K562 (cell line): ENCODE results near the gene PLEKHG3. TPM values are rescaled to one million over a fixed set of nuclear protein-coding genes. Genes with fewer than 3 reads are reported as not detected.

Source experiments
- ATAC-seq: fragments of 200-7000 bp; cut with Tn5 transposase; 3 replicates; pipeline ENCODE4 v1.9.1; 2020; ENCODE audit warnings: moderate library complexity
- BruUV-seq: library from RNA; stranded (reverse); fragments of 400-500 nt; replicated peaks from 2 replicates; lab custom pipeline; 2021; lab: Mats Ljungman, UMichigan
- CTCF ChIA-PET: fragments of 300-600 bp; formaldehyde crosslinking; extraction: SDS; loops from one replicate; lab custom pipeline; 2021; ENCODE audit warnings: low intra/inter-chr PET ratio; lab: Yijun Ruan, JAX
- POLR2A ChIA-PET: fragments of 300-600, 350-650 bp; sonication (Branson Sonifier 250); formaldehyde crosslinking; extraction: SDS; loops from one replicate; lab custom pipeline; 2021; ENCODE audit warnings: antibody characterized with exemption, inconsistent platforms; lab: Yijun Ruan, JAX
- DNase-seq, 4 experiments: peaks; one replicate each; pipeline versions ENCODE4 v3.0.0 to v3.0.0-alpha.2; 2011 to 2018; ENCODE audit warnings: low spot score in 3 of 4, mixed read lengths in 3 of 4; ENCODE audit errors: extremely low read depth in 1 of 4
- FAIRE-seq: peaks from 2 replicates; lab custom pipeline; 2011; peaks lifted over from hg19 to GRCh38; lab: Jason Lieb, UNC
- H2AFZ ChIP-seq: 2 replicates; pipeline ENCODE4 v1.6.0; 2011; ENCODE audit warnings: low read depth, low read length, control low read depth, inconsistent platforms
- H3K27ac ChIP-seq: fragments of 200-600 bp; 3 replicates; pipeline ENCODE4 v1.8.0; 2011; ENCODE audit warnings: low read depth, mild to moderate bottlenecking, control low read depth, inconsistent platforms, low read length, moderate library complexity, mixed read lengths; ENCODE audit errors: extremely low read depth
- H3K27me3 ChIP-seq, 2 experiments: fragments of 300-600 bp in 1 of 2; 2 replicates in 1 of 2; 3 replicates in 1 of 2; pipeline versions ENCODE4 v1.6.0 to v1.8.0; 2011; ENCODE audit warnings: inconsistent platforms in 2 of 2, low read length in 2 of 2, mild to moderate bottlenecking in 1 of 2, mixed read lengths in 1 of 2, moderate library complexity in 1 of 2; ENCODE audit not compliant: control insufficient read depth in 2 of 2, insufficient read depth in 2 of 2
- H3K36me3 ChIP-seq: fragments of 300-600 bp; 3 replicates; pipeline ENCODE4 v1.8.0; 2011; ENCODE audit warnings: mild to moderate bottlenecking, low read length, inconsistent platforms; ENCODE audit not compliant: control insufficient read depth, insufficient read depth
- H3K4me1 ChIP-seq, 2 experiments: fragments of 200-600 bp in 1 of 2; replicated peaks in 1 of 2; 2 replicates in 1 of 2; 3 replicates in 1 of 2; pipeline versions ENCODE4 v1.5.1 to v1.8.0; 2011; ENCODE audit warnings: inconsistent platforms in 2 of 2, low read length in 2 of 2, mild to moderate bottlenecking in 1 of 2, mixed read lengths in 1 of 2, moderate library complexity in 1 of 2; ENCODE audit not compliant: control insufficient read depth in 2 of 2, insufficient read depth in 2 of 2
- H3K4me2 ChIP-seq: 2 replicates; pipeline ENCODE4 v1.6.1; 2011; ENCODE audit warnings: low read length, control low read depth, inconsistent platforms, mixed read lengths; ENCODE audit not compliant: insufficient read depth
- H3K4me3 ChIP-seq: fragments of 200-600 bp; sonication (generic), shearing (Covaris generic); 2 replicates; pipeline ENCODE4 v1.5.1; 2016; ENCODE audit warnings: control low read depth, inconsistent platforms
- H3K79me2 ChIP-seq: fragments of 200-600 bp; 3 replicates; pipeline ENCODE4 v1.8.0; 2011; ENCODE audit warnings: low read length, inconsistent platforms; ENCODE audit not compliant: control insufficient read depth, insufficient read depth
- H3K9ac ChIP-seq, 2 experiments: 2 replicates each; pipeline versions ENCODE4 v1.6.0 to v1.6.1; 2011; ENCODE audit warnings: low read depth in 2 of 2, low read length in 2 of 2, control low read depth in 1 of 2, inconsistent platforms in 1 of 2, mild to moderate bottlenecking in 1 of 2, mixed read lengths in 1 of 2; ENCODE audit not compliant: insufficient read depth in 1 of 2
- H3K9me1 ChIP-seq: one replicate; pipeline ENCODE4 v1.6.0; 2011; ENCODE audit warnings: inconsistent platforms, mild to moderate bottlenecking, low read length, moderate library complexity; ENCODE audit not compliant: control insufficient read depth, insufficient read depth
- H3K9me3 ChIP-seq: replicated peaks from 2 replicates; pipeline ENCODE4 v1.5.1; 2011; ENCODE audit warnings: low read depth, low read length, inconsistent platforms; ENCODE audit not compliant: control insufficient read depth, insufficient read depth
- H4K20me1 ChIP-seq: replicated peaks from 2 replicates; pipeline ENCODE4 v1.6.1; 2011; ENCODE audit warnings: low read length, inconsistent platforms, mixed read lengths; ENCODE audit not compliant: control insufficient read depth, insufficient read depth
- CBX2 ChIP-seq: fragments of 200-600 bp; sonication (generic); IDR thresholded peaks from one replicate; pipeline ENCODE4 v1.6.1; 2012; ENCODE audit warnings: mild to moderate bottlenecking, low read length, inconsistent platforms; ENCODE audit not compliant: insufficient read depth, poor library complexity, severe bottlenecking
- CXXC5 ChIP-seq: fragments of 250-450 bp; sonication (Bioruptor Pico); IDR thresholded peaks from 2 replicates; pipeline ENCODE4 v1.8.0; 2022; ENCODE audit warnings: inconsistent platforms, mild to moderate bottlenecking, moderate library complexity
- ILK ChIP-seq: fragments of 450-650 bp; IDR thresholded peaks from 2 replicates; pipeline ENCODE4 v1.6.1; 2016; ENCODE audit warnings: missing genetic modification characterization, low read depth, mild to moderate bottlenecking, missing compliant biosample characterization, moderate library complexity, borderline replicate concordance
- LEF1 ChIP-seq: fragments of 450-650 bp; IDR thresholded peaks from 2 replicates; pipeline ENCODE4 v1.6.1; 2016; ENCODE audit warnings: mild to moderate bottlenecking
- POLR2AphosphoS5 ChIP-seq: IDR thresholded peaks from 2 replicates; pipeline ENCODE4 v1.6.1; 2011; ENCODE audit warnings: mild to moderate bottlenecking, low read depth, low read length, moderate library complexity; ENCODE audit not compliant: control insufficient read depth, insufficient read depth
- PRPF4 ChIP-seq: fragments of 200-400 bp; formaldehyde crosslinking; IDR thresholded peaks from one replicate; pipeline ENCODE4 v1.6.1; 2017; ENCODE audit warnings: low read length, low read depth, mild to moderate bottlenecking; ENCODE audit not compliant: insufficient read depth, poor library complexity, severe bottlenecking
- ZBTB2 ChIP-seq: fragments of 450-650 bp; IDR thresholded peaks from 2 replicates; pipeline ENCODE4 v1.6.1; 2016; ENCODE audit warnings: antibody characterized with exemption
- WGBS: fragments of 100-300 bp; shearing (Covaris generic); methylation state at CpG from one replicate; pipeline ENCODE4 v1.1.6; 2016; ENCODE audit warnings: low coverage, mixed read lengths; ENCODE audit not compliant: insufficient coverage; ENCODE audit errors: missing lambda C conversion rate; 5-methylcytosine and 5-hydroxymethylcytosine counted together
- in situ Hi-C: fragments of 300-500 bp; cut with MboI; formaldehyde crosslinking; loops from 4 replicates; pipeline ENCODE4 v1.15.0; 2018; ENCODE audit warnings: inconsistent platforms, mixed read lengths
- intact Hi-C: fragments of 100-400 bp; cut with micrococcal nuclease; formaldehyde crosslinking; loops from 2 replicates; pipeline ENCODE4 v1.14.2; 2022
- polyA plus RNA-seq, 8 experiments: library from polyadenylated mRNA; depleted of rRNA in 4 of 8; stranded (reverse) in 5 of 8; unstranded in 3 of 8; fragments of >200 nt; fragmentation: Nextera tagmentation in 2 of 8; fragmentation: Illumina TruSeq in 1 of 8; extraction: Ambion mirVana in 2 of 8; extraction: Trizol in 1 of 8; gene quantifications; 2 replicates each; pipeline versions ENCODE4 v1.2.1 to v1.2.3, GENCODE V29; 2011 to 2014; ENCODE audit warnings: inconsistent platforms in 1 of 8, missing spikeins in 1 of 8
- total RNA-seq, 7 experiments: library from RNA; depleted of rRNA in 6 of 7; stranded (reverse); fragments of >200 nt in 6 of 7; fragmentation: Illumina TruSeq in 2 of 7; extraction: Trizol in 2 of 7; gene quantifications; 2 replicates each; pipeline versions ENCODE4 v1.2.1 to v1.2.3, GENCODE V29; 2011 to 2021; ENCODE audit warnings: low replicate concordance in 1 of 7
- TF ChIP-seq, protein P1 (sequence below), 2 experiments: fragments of 150-350 bp in 1 of 2; IDR thresholded peaks; 2 replicates each; pipeline ENCODE4 v1.6.1; 2012 to 2016; ENCODE audit warnings: low read depth in 2 of 2, low read length in 2 of 2, mild to moderate bottlenecking in 1 of 2, moderate library complexity in 1 of 2

Gene PLEKHG3
- total and polyA plus RNA-seq, 9 of the 15 experiments (the other 6 are each of a cell fraction or from before 2014, with no cell fraction given), result 0.04 to 0.16 TPM; not detected in 7

DNA sequence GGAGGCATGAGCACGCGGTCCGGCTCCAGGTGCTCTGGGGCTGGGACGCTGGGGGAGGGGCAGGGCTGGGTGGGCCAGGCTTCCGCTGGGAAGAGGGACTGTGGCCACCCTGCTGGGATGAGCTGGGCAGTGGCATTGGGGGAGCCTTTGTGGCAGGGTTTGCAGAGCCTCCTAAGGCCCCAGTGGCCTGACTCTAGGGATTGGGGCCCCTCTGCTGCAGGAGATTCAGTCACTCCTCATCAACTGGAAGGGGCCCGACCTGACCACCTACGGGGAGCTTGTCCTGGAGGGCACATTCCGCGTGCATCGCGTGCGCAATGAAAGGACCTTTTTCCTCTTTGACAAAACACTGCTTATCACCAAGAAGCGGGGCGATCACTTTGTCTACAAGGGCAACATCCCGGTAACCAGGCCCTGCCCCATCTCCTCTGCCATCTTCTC is 26.9 kb downstream of the PLEKHG3 start:
- POLR2A ChIA-PET, result interaction anchor here (1.2 kb wide), 1 partner anchor 27 kb away, joined by 3 read pairs; the partner anchor contains the start of gene PLEKHG3
- no peak for FAIRE-seq
- TF ChIP-seq CBX2 (no peak), POLR2AphosphoS5 (no peak), LEF1 (no peak), ILK (tag) (no peak), CXXC5 (CRISPR knock-in tag) (no peak), ZBTB2 (no peak), PRPF4 (no peak)
- TF ChIP-seq, protein P1, sequence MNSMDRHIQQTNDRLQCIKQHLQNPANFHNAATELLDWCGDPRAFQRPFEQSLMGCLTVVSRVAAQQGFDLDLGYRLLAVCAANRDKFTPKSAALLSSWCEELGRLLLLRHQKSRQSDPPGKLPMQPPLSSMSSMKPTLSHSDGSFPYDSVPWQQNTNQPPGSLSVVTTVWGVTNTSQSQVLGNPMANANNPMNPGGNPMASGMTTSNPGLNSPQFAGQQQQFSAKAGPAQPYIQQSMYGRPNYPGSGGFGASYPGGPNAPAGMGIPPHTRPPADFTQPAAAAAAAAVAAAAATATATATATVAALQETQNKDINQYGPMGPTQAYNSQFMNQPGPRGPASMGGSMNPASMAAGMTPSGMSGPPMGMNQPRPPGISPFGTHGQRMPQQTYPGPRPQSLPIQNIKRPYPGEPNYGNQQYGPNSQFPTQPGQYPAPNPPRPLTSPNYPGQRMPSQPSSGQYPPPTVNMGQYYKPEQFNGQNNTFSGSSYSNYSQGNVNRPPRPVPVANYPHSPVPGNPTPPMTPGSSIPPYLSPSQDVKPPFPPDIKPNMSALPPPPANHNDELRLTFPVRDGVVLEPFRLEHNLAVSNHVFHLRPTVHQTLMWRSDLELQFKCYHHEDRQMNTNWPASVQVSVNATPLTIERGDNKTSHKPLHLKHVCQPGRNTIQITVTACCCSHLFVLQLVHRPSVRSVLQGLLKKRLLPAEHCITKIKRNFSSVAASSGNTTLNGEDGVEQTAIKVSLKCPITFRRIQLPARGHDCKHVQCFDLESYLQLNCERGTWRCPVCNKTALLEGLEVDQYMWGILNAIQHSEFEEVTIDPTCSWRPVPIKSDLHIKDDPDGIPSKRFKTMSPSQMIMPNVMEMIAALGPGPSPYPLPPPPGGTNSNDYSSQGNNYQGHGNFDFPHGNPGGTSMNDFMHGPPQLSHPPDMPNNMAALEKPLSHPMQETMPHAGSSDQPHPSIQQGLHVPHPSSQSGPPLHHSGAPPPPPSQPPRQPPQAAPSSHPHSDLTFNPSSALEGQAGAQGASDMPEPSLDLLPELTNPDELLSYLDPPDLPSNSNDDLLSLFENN (IDR thresholded peaks at IDR 0.05; ENCODE audit: low read depth in 2 of 2, low read length in 2 of 2), result no peak

More for the DNA sequence above, 26.9 kb downstream of the PLEKHG3 start:
- H3K9me1 ChIP-seq, result no peaks in the 10 kb centered on the region
- H3K79me2 ChIP-seq, result no peaks in the 10 kb centered on the region
- no peaks in the 10 kb centered on the region for H3K36me3 ChIP-seq
- 2% methylated on average over 7 of the region's 15 CpGs for WGBS
- H3K9ac ChIP-seq, result no peak overlapping the region
- no peak overlapping the region for H3K4me2 ChIP-seq
- H3K27ac ChIP-seq, result no peak overlapping the region
- no peak for DNase-seq
- no peaks in the 10 kb centered on the region for H4K20me1 ChIP-seq
- H3K27me3 ChIP-seq, result peaks cover 2 to 55% of the 10 kb centered on the region in 2 experiments; a peak in 3 of 5 replicates
- H2AFZ ChIP-seq, result no peak overlapping the region
- no TSS peak for BruUV-seq
- intact Hi-C loops (no loop called here), in situ Hi-C loops (no loop called here)
- H3K9me3 ChIP-seq, result no peaks in the 10 kb centered on the region
- CTCF ChIA-PET, result no interaction called here
- H3K4me3 ChIP-seq, result no peak overlapping the region
- ATAC-seq, result no peak
- H3K4me1 ChIP-seq, result no peaks in the 10 kb centered on the region
